Thoracic aorta (tissue), 2 donors: ENCODE data around the gene NTRK2. TPM values are rescaled to one million over a fixed set of nuclear protein-coding genes. Genes with fewer than 3 reads are reported as not detected.

ENCODE experiments used
- ATAC-seq: fragments of 150-250 bp; one replicate; pipeline ENCODE4 v1.8.0; 2017; ENCODE audit warnings: low read depth; ENCODE audit not compliant: insufficient number of reproducible peaks, low FRiP score
- DNase-seq: peaks from one replicate; pipeline ENCODE4 v3.0.0-alpha.2; 2020; ENCODE audit warnings: low spot score
- H3K27ac ChIP-seq, 2 donors: fragments of 200-600 bp; sonication (generic); 1 replicate in 1 of 2; 2 replicates in 1 of 2; pipeline ENCODE4 v1.5.1; 2016; ENCODE audit warnings: mild to moderate bottlenecking in 2 of 2, moderate library complexity in 2 of 2
- H3K27me3 ChIP-seq: fragments of 200-600 bp; sonication (generic); replicated peaks from 2 replicates; pipeline ENCODE4 v1.6.0; 2016; ENCODE audit warnings: mild to moderate bottlenecking; ENCODE audit not compliant: insufficient read depth
- H3K36me3 ChIP-seq: fragments of 200-600 bp; sonication (generic); one replicate; pipeline ENCODE4 v1.5.1; 2016
- H3K4me1 ChIP-seq, 2 donors: fragments of 200-600 bp; sonication (generic); 1 replicate in 1 of 2; 2 replicates in 1 of 2; pipeline versions ENCODE4 v1.5.1 to v1.6.0; 2016; ENCODE audit warnings: low read depth in 2 of 2, mild to moderate bottlenecking in 1 of 2; ENCODE audit not compliant: control insufficient read depth in 1 of 2
- H3K4me3 ChIP-seq: fragments of 200-600 bp; sonication (generic); 2 replicates; pipeline ENCODE4 v1.5.1; 2016; ENCODE audit warnings: mild to moderate bottlenecking
- H3K9me3 ChIP-seq: fragments of 200-600 bp; sonication (generic); 2 replicates; pipeline ENCODE4 v1.5.1; 2016
- CTCF ChIP-seq: fragments of 200-600 bp; sonication (generic); IDR thresholded peaks from one replicate; pipeline ENCODE4 v1.5.1; 2019; ENCODE audit warnings: antibody characterized with exemption
- total RNA-seq, 2 donors: library from RNA; depleted of rRNA; stranded (reverse); fragments of >200 nt; gene quantifications; one replicate each; pipeline versions ENCODE4 v1.1.0 to v1.2.3, GENCODE V29; 2016

Gene NTRK2
- total RNA-seq, 2 donors from 2014 or later = 12.6 to 27.9 TPM

- Histone ChIP-seq H3K4me3 (no peak overlapping the region), H3K9me3 (no peaks in the 10 kb centered on the region), H3K27me3 (no peaks in the 10 kb centered on the region), H3K27ac (no peak overlapping the region), H3K36me3 (no peaks in the 10 kb centered on the region), H3K4me1 (no peaks in the 10 kb centered on the region)
- DNase-seq (no peak), ATAC-seq (no peak)
- TF ChIP-seq CTCF = no peak
Observed at GRCh38 chr9:84839541-84839940, 170.0 kb downstream of the NTRK2 start.

GRCh38 chr9:84841931-84842330 is 172.4 kb downstream of the NTRK2 start:
- no peaks in the 10 kb centered on the region for H3K36me3 ChIP-seq
- no peaks in the 10 kb centered on the region for H3K27me3 ChIP-seq
- no peak for TF ChIP-seq CTCF
- H3K27ac ChIP-seq = no peak overlapping the region
- H3K9me3 ChIP-seq = no peaks in the 10 kb centered on the region
- H3K4me1 ChIP-seq = no peaks in the 10 kb centered on the region
- DNase-seq (no peak), ATAC-seq (no peak)
- no peak overlapping the region for H3K4me3 ChIP-seq

- no peak for TF ChIP-seq CTCF
- no peaks in the 10 kb centered on the region for H3K27me3 ChIP-seq
Observed at GRCh38 chr9:84843175-84843824, 173.8 kb downstream of the NTRK2 start.

GRCh38 chr9:84845956-84846900 is 176.7 kb downstream of the NTRK2 start:
- DNase-seq (no peak), ATAC-seq (no peak)
- no peak for TF ChIP-seq CTCF

More at GRCh38 chr9:84843175-84843824, 173.8 kb downstream of the NTRK2 start:
- Histone ChIP-seq H3K4me3 (no peak overlapping the region), H3K36me3 (no peaks in the 10 kb centered on the region), H3K4me1 (no peaks in the 10 kb centered on the region), H3K27ac (no peak overlapping the region), H3K9me3 (no peaks in the 10 kb centered on the region)
- DNase-seq (no peak), ATAC-seq (no peak)

GRCh38 chr9:84846906-84847305 is 177.4 kb downstream of the NTRK2 start:
- Histone ChIP-seq H3K36me3 (no peaks in the 10 kb centered on the region), H3K27ac (no peak overlapping the region), H3K4me3 (no peak overlapping the region), H3K9me3 (no peaks in the 10 kb centered on the region), H3K27me3 (no peaks in the 10 kb centered on the region), H3K4me1 (peaks cover 6 to 15% of the 10 kb centered on the region in 2 donors)
- no peak for TF ChIP-seq CTCF
- ATAC-seq = no peak
- no peak for DNase-seq

More at GRCh38 chr9:84845956-84846900, 176.7 kb downstream of the NTRK2 start:
- peaks cover 2 to 8% of the 10 kb centered on the region in 2 donors for H3K4me1 ChIP-seq
- H3K27me3 ChIP-seq = no peaks in the 10 kb centered on the region
- H3K36me3 ChIP-seq = no peaks in the 10 kb centered on the region
- no peak overlapping the region for H3K27ac ChIP-seq
- H3K9me3 ChIP-seq = no peaks in the 10 kb centered on the region
- no peak overlapping the region for H3K4me3 ChIP-seq
